IMR-90 (cell line): ENCODE data around the gene ELAC1.

Experiments used
- POLR2A ChIP-seq: IDR thresholded peaks from 2 replicates; pipeline ENCODE4 v1.6.1; 2012; ENCODE audit warnings: mild to moderate bottlenecking, low read depth, low read length
- RAD21 ChIP-seq: IDR thresholded peaks from 2 replicates; pipeline ENCODE4 v1.6.1; 2012; ENCODE audit warnings: low read length, improper control_type of control experiment
- RCOR1 ChIP-seq: IDR thresholded peaks from 2 replicates; pipeline ENCODE4 v1.6.1; 2012; ENCODE audit warnings: mild to moderate bottlenecking, low read length, improper control_type of control experiment; ENCODE audit not compliant: insufficient replicate concordance

- no peak for TF ChIP-seq POLR2A
- no peak for TF ChIP-seq RAD21
- no peak for TF ChIP-seq RCOR1
Measured at GRCh38 chr18:50933684-50934083, 34.2 kb upstream of the ELAC1 start.
